HUES48 (cell line): ENCODE results near the gene S100A7.
"Not testable (repeated sequence)": the region's sequence is repeated elsewhere in the genome, so short reads cannot be mapped to it uniquely, and the experiment has no call there.

Experiments
- H3K27ac ChIP-seq: one replicate; pipeline ENCODE4 v1.7.0; 2013; ENCODE audit warnings: low read depth, low read length, inconsistent platforms
- H3K27me3 ChIP-seq: 2 replicates; pipeline ENCODE4 v1.6.1; 2013; ENCODE audit warnings: mild to moderate bottlenecking, low read length; ENCODE audit not compliant: control insufficient read depth, insufficient read depth
- H3K36me3 ChIP-seq: 2 replicates; pipeline ENCODE4 v1.6.1; 2013; ENCODE audit warnings: low read length; ENCODE audit not compliant: control insufficient read depth, insufficient read depth
- H3K4me1 ChIP-seq: 2 replicates; pipeline ENCODE4 v1.6.1; 2013; ENCODE audit warnings: mild to moderate bottlenecking, low read length; ENCODE audit not compliant: control insufficient read depth, insufficient read depth
- H3K4me3 ChIP-seq: 2 replicates; pipeline ENCODE4 v1.5.1; 2013; ENCODE audit warnings: mild to moderate bottlenecking, low read depth, low read length
- H3K9ac ChIP-seq: 2 replicates; pipeline ENCODE4 v1.6.1; 2013; ENCODE audit warnings: mild to moderate bottlenecking, low read depth, low read length, moderate library complexity
- H3K9me3 ChIP-seq: 2 replicates; pipeline ENCODE4 v1.6.1; 2013; ENCODE audit warnings: low read length; ENCODE audit not compliant: control insufficient read depth, insufficient read depth

S100A7 gene

DNA sequence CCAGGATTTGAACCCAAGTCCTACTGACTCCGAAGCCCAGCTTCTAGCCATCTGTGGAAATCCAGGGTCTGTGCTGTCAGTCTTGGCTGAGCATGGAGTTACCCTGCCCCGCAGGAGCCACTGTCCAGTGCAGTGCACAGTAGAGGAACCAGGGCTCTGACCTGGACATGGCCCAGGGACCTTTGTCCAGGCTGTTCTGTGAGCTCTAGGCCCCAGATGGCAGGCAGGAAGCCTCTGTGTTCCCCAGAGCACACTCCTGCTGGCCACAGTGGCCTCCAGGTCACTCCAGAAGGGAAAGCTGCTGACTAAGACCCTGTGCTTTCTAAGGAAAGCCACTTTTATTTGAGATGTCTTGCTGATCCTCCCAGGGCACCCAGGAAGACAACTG lies 30.3 kb downstream of the S100A7 start:
- Histone ChIP-seq H3K36me3 (no peaks in the 10 kb centered on the region), H3K9ac (no peak overlapping the region), H3K4me1 (no peaks in the 10 kb centered on the region), H3K27ac (no peak overlapping the region), H3K27me3 (no peaks in the 10 kb centered on the region), H3K9me3 (no peaks in the 10 kb centered on the region), H3K4me3 (no peak overlapping the region)

DNA sequence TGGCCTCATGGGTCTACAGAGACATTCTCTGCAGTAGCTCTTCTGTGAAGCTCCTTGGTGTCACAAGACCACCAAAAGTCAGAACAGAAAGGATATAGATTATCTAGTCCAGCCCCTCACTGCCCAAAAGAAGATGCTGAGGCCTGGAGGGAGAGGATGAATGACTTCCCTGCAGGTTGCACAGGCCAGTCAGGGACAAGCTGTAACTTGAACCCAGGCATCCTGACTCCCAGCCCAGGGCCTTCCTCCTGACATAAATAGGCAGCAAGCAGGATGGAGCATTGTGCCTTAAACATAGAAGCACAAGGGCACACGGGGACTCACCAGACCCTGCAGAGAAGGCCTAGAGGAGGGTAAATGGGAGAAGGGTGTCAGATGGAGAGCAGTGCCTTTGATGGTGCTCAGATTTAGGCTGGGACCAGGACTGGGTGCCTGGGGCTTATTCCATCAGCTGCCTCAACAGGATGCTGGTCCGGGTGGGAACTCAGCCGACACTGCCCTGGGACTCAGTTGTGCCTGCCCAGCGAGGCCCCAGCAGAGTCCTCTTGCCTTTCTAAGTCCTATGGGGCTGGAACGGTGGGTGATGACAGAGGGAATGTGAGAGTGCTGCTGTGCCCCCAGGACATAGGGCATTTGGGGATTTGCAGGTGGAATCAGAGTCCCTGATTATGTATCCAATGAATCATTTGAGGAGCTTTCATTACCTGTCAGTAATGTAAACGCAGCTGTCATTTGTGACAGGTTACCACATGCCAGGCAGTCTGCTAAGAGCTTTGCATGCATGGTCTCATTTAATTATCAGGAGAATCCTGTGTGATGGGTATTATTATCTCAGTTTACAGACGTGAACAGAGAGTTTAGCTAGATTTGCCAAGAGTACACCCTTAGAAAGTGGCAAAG lies 30.9 kb downstream of the S100A7 start:
- Histone ChIP-seq H3K36me3 (no peaks in the 10 kb centered on the region), H3K9ac (no peak overlapping the region), H3K27ac (no peak overlapping the region), H3K4me3 (no peak overlapping the region), H3K27me3 (no peaks in the 10 kb centered on the region), H3K9me3 (no peaks in the 10 kb centered on the region), H3K4me1 (no peaks in the 10 kb centered on the region)

DNA sequence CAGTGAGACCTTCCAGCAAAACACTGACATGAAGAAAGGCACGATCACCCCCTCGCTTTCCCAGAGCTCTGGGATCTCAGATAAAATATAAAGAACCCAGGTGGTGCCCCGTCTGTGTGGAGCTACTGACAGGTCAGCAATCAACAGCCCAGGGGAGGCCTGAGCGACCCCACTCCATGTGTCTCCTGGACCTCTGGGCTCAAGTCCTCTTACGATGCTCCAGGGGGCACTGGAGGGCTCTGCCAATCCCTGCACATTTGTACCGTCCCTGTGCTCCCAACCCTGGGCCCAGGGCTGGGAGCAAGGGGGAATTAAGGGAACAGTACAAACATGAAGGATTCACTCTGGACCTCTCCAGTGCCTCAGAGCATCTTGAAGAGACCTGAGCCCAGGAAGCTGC lies 31.7 kb downstream of the S100A7 start:
- H3K27me3 ChIP-seq, result no peaks in the 10 kb centered on the region
- no peaks in the 10 kb centered on the region for H3K9me3 ChIP-seq
- no peak overlapping the region for H3K27ac ChIP-seq
- H3K4me3 ChIP-seq, result no peak overlapping the region
- H3K36me3 ChIP-seq, result no peaks in the 10 kb centered on the region
- no peak overlapping the region for H3K9ac ChIP-seq
- H3K4me1 ChIP-seq, result no peaks in the 10 kb centered on the region

DNA sequence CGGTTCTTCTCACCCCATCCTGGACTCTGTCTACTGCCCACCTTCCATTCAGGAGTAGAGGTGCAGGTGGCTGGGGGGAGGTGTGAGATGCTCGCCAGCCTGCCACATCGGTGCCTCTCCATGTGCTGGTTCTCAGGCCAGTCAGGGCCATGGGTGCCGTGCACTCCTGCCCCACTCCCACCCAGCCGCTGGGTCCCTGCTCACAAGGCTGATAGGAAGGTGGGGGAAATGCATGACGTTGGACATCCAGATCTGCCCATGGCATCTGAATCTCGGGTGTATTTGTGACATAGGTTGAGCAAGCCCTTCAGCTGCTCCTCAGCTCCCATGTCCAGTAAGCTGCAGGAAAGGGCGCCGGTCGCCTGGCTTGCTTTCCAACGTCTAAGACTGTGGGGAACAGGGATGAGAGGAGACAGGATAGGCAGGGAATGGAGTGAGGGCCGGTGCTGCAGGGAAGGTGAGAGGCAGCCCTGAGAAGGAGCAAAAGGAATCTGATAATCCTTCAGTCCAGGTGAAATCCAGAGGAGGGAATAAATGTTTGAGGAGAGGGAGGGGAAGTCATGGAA lies 32.3 kb downstream of the S100A7 start:
- Histone ChIP-seq H3K9ac (no peak overlapping the region), H3K27me3 (no peaks in the 10 kb centered on the region), H3K36me3 (no peaks in the 10 kb centered on the region), H3K9me3 (no peaks in the 10 kb centered on the region), H3K4me3 (no peak overlapping the region), H3K27ac (no peak overlapping the region), H3K4me1 (no peaks in the 10 kb centered on the region)

DNA sequence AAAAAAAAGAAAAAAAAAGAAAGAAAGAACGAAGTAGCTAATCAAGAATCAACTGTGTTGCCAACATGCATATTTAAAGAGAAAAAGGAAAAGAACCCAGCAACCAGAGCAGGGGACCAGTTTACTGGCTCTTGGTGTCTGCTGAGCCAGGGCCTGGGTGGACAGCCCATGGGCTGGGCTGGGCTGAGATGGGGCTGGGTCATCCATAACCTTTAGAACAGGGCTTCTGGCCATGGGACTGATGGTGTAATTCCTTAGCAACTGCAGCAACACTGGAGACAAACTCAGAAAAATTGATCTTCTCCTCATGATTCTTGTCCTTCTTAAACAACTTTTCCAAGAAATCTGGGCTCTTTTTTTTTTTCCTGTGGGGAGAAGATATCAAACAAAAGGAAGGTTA lies 33.6 kb downstream of the S100A7 start:
- H3K9me3 ChIP-seq, result no peaks in the 10 kb centered on the region
- H3K36me3 ChIP-seq, result no peaks in the 10 kb centered on the region
- H3K9ac ChIP-seq, result no peak overlapping the region
- H3K4me1 ChIP-seq, result no peaks in the 10 kb centered on the region
- H3K4me3 ChIP-seq, result no peak overlapping the region
- H3K27me3 ChIP-seq, result no peaks in the 10 kb centered on the region
- no peak overlapping the region for H3K27ac ChIP-seq

DNA sequence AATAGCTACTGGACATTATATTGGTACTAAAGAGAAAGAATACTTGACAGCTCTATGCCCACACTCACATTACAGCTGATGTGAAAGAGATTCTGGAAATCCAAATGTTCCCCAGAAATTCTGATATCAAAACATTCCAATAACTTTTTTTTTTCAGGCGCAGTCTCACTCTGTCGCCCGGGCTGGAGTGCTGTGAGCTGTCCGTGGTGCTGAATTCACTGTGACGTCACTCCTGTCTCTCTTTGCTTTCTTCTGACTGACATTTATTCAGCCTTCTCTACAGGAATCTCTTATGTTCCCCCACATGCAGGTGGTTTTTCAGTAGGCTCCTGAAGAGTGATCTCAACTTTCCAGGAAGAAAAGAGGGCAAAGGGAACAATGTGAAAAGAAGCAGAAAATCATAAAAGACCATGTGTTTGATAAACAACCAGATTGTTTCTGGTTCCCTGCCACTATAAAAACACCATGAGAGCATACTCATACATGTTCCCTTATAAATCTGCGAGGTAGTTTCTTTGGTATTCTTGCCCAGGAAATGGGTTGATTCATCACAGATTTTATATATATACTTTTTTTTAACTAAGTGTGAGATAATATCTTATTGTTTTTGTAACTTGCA lies 37.9 kb downstream of the S100A7 start:
- Histone ChIP-seq H3K4me3 (no peak overlapping the region), H3K9me3 (no peaks in the 10 kb centered on the region), H3K9ac (no peak overlapping the region), H3K4me1 (no peaks in the 10 kb centered on the region), H3K36me3 (no peaks in the 10 kb centered on the region), H3K27me3 (no peaks in the 10 kb centered on the region), H3K27ac (no peak overlapping the region)

DNA sequence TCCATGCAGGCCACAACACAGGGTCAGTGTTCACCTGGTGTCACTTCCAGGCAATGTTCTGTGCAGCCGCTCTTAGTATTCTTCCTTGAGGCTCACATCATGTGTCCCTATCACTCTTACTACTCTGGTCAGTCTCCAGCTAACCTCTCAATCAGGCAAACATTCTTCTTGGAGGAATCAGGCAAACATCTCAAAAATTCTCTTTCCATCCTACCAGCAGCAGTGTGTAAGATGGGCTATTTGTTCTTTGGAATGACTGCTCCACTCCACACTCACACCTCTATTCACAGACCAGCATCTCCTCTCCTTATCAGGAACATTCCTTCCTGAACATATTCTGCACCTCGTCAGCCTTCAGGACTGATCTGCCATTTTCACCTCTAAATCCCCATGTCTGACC lies 40.1 kb downstream of the S100A7 start:
- Histone ChIP-seq H3K4me1 (no peaks in the 10 kb centered on the region), H3K36me3 (no peaks in the 10 kb centered on the region), H3K27me3 (no peaks in the 10 kb centered on the region), H3K27ac (no peak overlapping the region), H3K9me3 (no peaks in the 10 kb centered on the region), H3K9ac (no peak overlapping the region), H3K4me3 (no peak overlapping the region)

DNA sequence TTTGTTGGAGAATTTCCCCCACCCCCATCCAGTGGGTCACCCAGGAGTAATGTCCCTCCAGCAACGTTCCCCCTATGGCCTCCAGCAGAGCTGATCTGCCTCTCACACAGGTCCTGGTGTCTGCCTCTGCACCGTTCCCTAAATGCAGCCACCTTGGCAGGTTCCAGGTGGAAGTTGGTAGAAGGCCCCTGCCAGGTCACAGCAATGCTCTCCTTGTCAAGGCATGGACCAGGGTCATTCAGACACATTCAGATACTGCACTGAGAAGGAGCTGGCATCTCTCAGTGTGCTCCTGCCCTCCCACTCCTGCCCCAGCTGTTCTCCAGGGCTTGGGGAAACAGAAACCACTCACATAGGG lies 41.0 kb downstream of the S100A7 start:
- H3K9ac ChIP-seq, H3K4me1 ChIP-seq, H3K9me3 ChIP-seq, H3K4me3 ChIP-seq, H3K27me3 ChIP-seq, H3K27ac ChIP-seq, H3K36me3 ChIP-seq: not testable (repeated sequence)

DNA sequence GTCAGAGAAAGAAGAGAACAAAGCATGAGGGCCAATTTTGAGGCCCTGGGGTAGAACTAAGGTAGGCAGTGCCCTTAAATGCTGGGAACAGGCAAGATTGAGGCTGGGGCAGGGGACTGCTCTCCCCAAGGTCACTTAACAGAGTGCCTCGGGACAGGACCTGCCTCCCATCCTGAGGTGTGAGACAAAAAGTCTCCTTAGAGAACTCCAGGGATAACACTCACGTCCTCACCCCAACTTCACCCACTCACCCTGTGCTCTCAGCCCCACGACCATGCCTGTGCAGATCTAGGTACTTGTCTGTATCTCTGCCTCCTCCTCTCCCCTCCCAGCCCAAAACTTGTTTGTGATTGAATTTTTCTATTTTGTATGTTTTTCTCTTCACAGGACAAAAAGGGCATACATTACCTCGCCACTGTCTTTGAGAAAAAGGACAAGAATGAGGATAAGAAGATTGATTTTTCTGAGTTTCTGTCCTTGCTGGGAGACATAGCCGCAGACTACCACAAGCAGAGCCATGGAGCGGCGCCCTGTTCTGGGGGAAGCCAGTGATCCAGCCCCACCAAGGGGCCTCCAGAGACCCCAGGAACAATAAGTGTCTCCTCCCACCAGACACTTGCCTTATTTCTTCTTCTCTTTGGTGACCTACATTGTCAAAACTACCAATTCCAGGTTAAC lies 41.6 kb downstream of the S100A7 start:
- not testable (repeated sequence) for H3K9ac ChIP-seq, H3K27me3 ChIP-seq, H3K4me1 ChIP-seq, H3K27ac ChIP-seq, H3K9me3 ChIP-seq, H3K4me3 ChIP-seq, H3K36me3 ChIP-seq

DNA sequence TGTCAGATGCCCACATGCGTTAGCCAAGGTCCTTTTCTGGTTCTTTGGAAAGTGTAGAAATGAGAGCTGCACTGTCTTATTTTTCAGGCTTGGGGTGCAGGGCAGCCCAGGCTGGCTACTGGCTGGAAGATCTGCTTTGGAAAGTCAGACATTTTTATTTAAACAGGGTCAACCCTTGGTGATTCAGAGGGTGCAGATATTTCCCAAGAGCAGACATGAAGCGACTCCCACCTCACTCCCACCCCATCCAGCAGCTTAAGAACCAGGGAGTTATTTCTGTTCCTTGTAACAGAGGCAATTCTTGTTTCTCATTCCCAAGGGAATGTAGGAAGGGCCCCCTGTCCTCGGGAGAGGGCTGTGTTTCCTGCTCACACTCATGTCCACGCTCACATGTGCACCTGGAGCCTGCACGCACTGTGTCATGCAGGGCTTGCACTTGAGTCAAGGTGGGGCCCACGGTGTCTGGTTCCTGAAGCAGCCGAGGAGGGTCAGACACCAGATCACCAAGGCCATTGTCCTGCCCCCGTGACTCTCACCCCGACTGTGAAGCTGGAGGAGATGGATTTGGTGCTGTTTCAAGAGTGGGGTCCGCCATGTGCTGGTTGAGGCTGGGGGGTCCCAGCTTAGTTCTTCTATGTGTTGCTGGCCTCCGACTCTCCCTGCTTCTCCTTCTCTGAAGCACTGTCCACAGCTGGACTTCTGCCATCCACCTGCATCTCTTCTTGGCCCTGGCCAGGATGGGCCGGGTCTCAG lies 43.1 kb downstream of the S100A7 start:
- no peak overlapping the region for H3K4me3 ChIP-seq
- no peaks in the 10 kb centered on the region for H3K9me3 ChIP-seq
- H3K9ac ChIP-seq, result no peak overlapping the region
- no peak overlapping the region for H3K27ac ChIP-seq
- no peaks in the 10 kb centered on the region for H3K4me1 ChIP-seq
- H3K27me3 ChIP-seq, result no peaks in the 10 kb centered on the region
- H3K36me3 ChIP-seq, result no peaks in the 10 kb centered on the region
